Mucosa of gallbladder (tissue), 1 donor: ENCODE results near the gene SH3PXD2A. TPM values are rescaled to one million over a fixed set of nuclear protein-coding genes. Genes with fewer than 3 reads are reported as not detected.
"Not testable (repeated sequence)": the region's sequence is repeated elsewhere in the genome, so short reads cannot be mapped to it uniquely, and the experiment has no call there.

Experiments
- DNase-seq: peaks from one replicate; pipeline ENCODE4 v3.0.0-alpha.2; 2020; ENCODE audit warnings: low spot score
- total RNA-seq: library from RNA; stranded (reverse); gene quantifications from one replicate; pipeline ENCODE4 v1.2.1, GENCODE V29; 2021
- donor health status: DM: no; HTN: no; CAD: no.

Gene SH3PXD2A
- total RNA-seq, 1 donor from 2014 or later: 62.3 TPM

- DNase-seq: no peak
Observed at GRCh38 chr10:103791858-103792257, 63.5 kb downstream of the SH3PXD2A start.

- no peak for DNase-seq
Observed at GRCh38 chr10:103791291-103791690, 64.1 kb downstream of the SH3PXD2A start.

- DNase-seq: no peak
Observed at GRCh38 chr10:103790580-103790979, 64.8 kb downstream of the SH3PXD2A start.

GRCh38 chr10:103789771-103790201 is 65.6 kb downstream of the SH3PXD2A start:
- DNase-seq: peak; percentile 85

- no peak for DNase-seq
Observed at GRCh38 chr10:103789161-103789560, 66.2 kb downstream of the SH3PXD2A start.

GRCh38 chr10:103787331-103787730 is 68.0 kb downstream of the SH3PXD2A start:
- DNase-seq: no peak

GRCh38 chr10:103786020-103786419 is 69.4 kb downstream of the SH3PXD2A start:
- no peak for DNase-seq

GRCh38 chr10:103784723-103785418 is 70.5 kb downstream of the SH3PXD2A start:
- peak; percentile 56 for DNase-seq

- DNase-seq: no peak
Observed at GRCh38 chr10:103784089-103784488, 71.3 kb downstream of the SH3PXD2A start.

- no peak for DNase-seq
Observed at GRCh38 chr10:103783681-103784080, 71.7 kb downstream of the SH3PXD2A start.

- DNase-seq: no peak
Observed at GRCh38 chr10:103781329-103782061, 73.9 kb downstream of the SH3PXD2A start.

- DNase-seq: no peak
Observed at GRCh38 chr10:103780242-103781149, 74.9 kb downstream of the SH3PXD2A start.

- DNase-seq: no peak
Observed at GRCh38 chr10:103778358-103779139, 76.8 kb downstream of the SH3PXD2A start.

GRCh38 chr10:103776878-103777591 is 78.3 kb downstream of the SH3PXD2A start:
- DNase-seq: no peak

GRCh38 chr10:103775776-103776175 is 79.6 kb downstream of the SH3PXD2A start:
- DNase-seq: no peak

- not testable (repeated sequence) for DNase-seq
Observed at GRCh38 chr10:103772846-103773245, 82.5 kb downstream of the SH3PXD2A start.

GRCh38 chr10:103772096-103772845 is 83.1 kb downstream of the SH3PXD2A start:
- DNase-seq: peak; percentile 71

GRCh38 chr10:103770139-103770538 is 85.2 kb downstream of the SH3PXD2A start:
- no peak for DNase-seq

GRCh38 chr10:103769176-103769575 is 86.2 kb downstream of the SH3PXD2A start:
- DNase-seq: no peak

GRCh38 chr10:103768345-103768744 is 87.0 kb downstream of the SH3PXD2A start:
- no peak for DNase-seq
